ENCODE results near the gene TBX4.

DNA sequence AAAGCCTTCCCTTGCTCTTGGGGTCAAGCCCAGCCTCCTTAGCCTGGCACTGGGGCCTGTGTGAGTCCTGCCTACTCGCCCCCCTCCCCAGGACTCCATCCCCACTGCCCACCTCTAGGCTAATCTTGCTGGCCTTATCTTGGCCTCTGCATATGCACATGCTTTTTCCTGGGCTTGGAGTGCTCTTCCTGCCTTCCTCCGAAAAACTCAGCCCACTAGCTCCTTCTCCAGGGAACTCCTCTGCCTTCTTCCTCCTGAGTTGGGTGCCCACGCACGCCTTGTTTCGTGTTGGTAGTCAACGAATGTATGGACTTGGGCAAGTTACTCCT is 36.0 kb upstream of the TBX4 start:
- TF ChIP-seq POLR2AphosphoS5 (IDR thresholded peaks at IDR 0.05; ENCODE audit: borderline replicate concordance, low read depth, low read length) (no peak), EZH2 (IDR thresholded peaks at IDR 0.05) (no peak)
